Natural killer cell (primary cell): ENCODE measurements around the gene ADGRB3. TPM values are rescaled to one million over a fixed set of nuclear protein-coding genes. Genes with fewer than 3 reads are reported as not detected.

ENCODE experiments used
- ATAC-seq, 3 donors: fragments of 150-1000 bp in 2 of 3; fragments of 200-7000 bp in 1 of 3; cut with Tn5 transposase; 1 replicate in 1 of 3; 2 replicates in 2 of 3; pipeline ENCODE4 v1.10.0; 2021; ENCODE audit warnings: mild to moderate bottlenecking in 2 of 3, moderate library complexity in 2 of 3
- DNase-seq, 2 donors: peaks; one replicate each; pipeline versions ENCODE4 v3.0.0 to v3.0.0-alpha.2; 2013 to 2021; ENCODE audit warnings: mixed read lengths in 1 of 2
- H3K27ac ChIP-seq: one replicate; pipeline ENCODE4 v1.5.1; 2013; ENCODE audit warnings: mild to moderate bottlenecking, low read length
- H3K27me3 ChIP-seq: one replicate; pipeline ENCODE4 v1.6.1; 2013; ENCODE audit warnings: low read length; ENCODE audit not compliant: control insufficient read depth, insufficient read depth
- H3K36me3 ChIP-seq: one replicate; pipeline ENCODE4 v1.6.1; 2013; ENCODE audit warnings: low read length; ENCODE audit not compliant: control insufficient read depth, insufficient read depth
- H3K4me1 ChIP-seq: one replicate; pipeline ENCODE4 v1.6.1; 2013; ENCODE audit warnings: low read length; ENCODE audit not compliant: control insufficient read depth, insufficient read depth
- H3K4me3 ChIP-seq: one replicate; pipeline ENCODE4 v1.5.1; 2013; ENCODE audit warnings: low read length
- H3K9me3 ChIP-seq: one replicate; pipeline ENCODE4 v1.6.1; 2013; ENCODE audit warnings: low read length; ENCODE audit not compliant: control insufficient read depth, insufficient read depth
- H3K27ac Mint-ChIP-seq, 2 donors: one replicate each; pipeline ENCODE4 v1.8.0; 2022; ENCODE audit warnings: mild to moderate bottlenecking in 2 of 2, mixed read lengths in 2 of 2, moderate library complexity in 1 of 2
- H3K27me3 Mint-ChIP-seq, 2 donors: one replicate each; pipeline ENCODE4 v1.8.0; 2022; ENCODE audit warnings: low read depth in 2 of 2, mixed read lengths in 2 of 2
- H3K36me3 Mint-ChIP-seq: one replicate; pipeline ENCODE4 v1.8.0; 2022; ENCODE audit warnings: mixed read lengths
- H3K4me1 Mint-ChIP-seq, 2 donors: one replicate each; pipeline ENCODE4 v1.8.0; 2022; ENCODE audit warnings: mixed read lengths in 2 of 2
- H3K4me3 Mint-ChIP-seq: one replicate; pipeline ENCODE4 v1.8.0; 2022; ENCODE audit warnings: mild to moderate bottlenecking, moderate library complexity, mixed read lengths
- H3K9me3 Mint-ChIP-seq, 2 donors: one replicate each; pipeline ENCODE4 v1.8.0; 2022; ENCODE audit warnings: mixed read lengths in 2 of 2
- CTCF ChIP-seq: fragments of 200-600 bp; IDR thresholded peaks from one replicate; pipeline ENCODE4 v1.8.0; 2022; ENCODE audit warnings: antibody characterized with exemption
- WGBS: methylation state at CpG from one replicate; pipeline ENCODE4 v1.1.7; 2013; ENCODE audit warnings: missing lambda C conversion rate; ENCODE audit not compliant: insufficient coverage; 5-methylcytosine and 5-hydroxymethylcytosine counted together
- intact Hi-C: fragments of 100-400 bp; cut with micrococcal nuclease; formaldehyde crosslinking; loops from one replicate; pipeline ENCODE4 v1.14.2; 2022
- total RNA-seq, 4 donors: library from RNA; stranded (reverse); fragments of 120-200 nt in 1 of 4; gene quantifications; one replicate each; pipeline versions ENCODE4 v1.2.3 to v1.2.4, GENCODE V29; 2013 to 2022

Gene ADGRB3
- total RNA-seq, 3 donors from 2014 or later (not counting 1 experiment from before 2014, with no cell fraction given) = not detected

GRCh38 chr6:68728159-68728979, 93.3 kb downstream of the ADGRB3 start:
- no peak overlapping the region for H3K4me3 Mint-ChIP-seq
- Histone ChIP-seq H3K36me3 (no peaks in the 10 kb centered on the region), H3K9me3 (no peaks in the 10 kb centered on the region), H3K4me1 (no peaks in the 10 kb centered on the region), H3K27ac (no peak overlapping the region), H3K27me3 (no peaks in the 10 kb centered on the region), H3K4me3 (no peak overlapping the region)
- H3K9me3 Mint-ChIP-seq = peaks cover 6% of the 10 kb centered on the region in 2 donors
- intact Hi-C loops = no loop called here
- TF ChIP-seq CTCF = no peak
- H3K27me3 Mint-ChIP-seq = no peaks in the 10 kb centered on the region
- no peak overlapping the region for H3K27ac Mint-ChIP-seq
- ATAC-seq (no peak), DNase-seq (no peak)
- no peaks in the 10 kb centered on the region for H3K4me1 Mint-ChIP-seq
- no peaks in the 10 kb centered on the region for H3K36me3 Mint-ChIP-seq
- WGBS = 30% methylated on average over 3 of the region's 5 CpGs

GRCh38 chr6:68729377-68729903, 94.4 kb downstream of the ADGRB3 start:
- WGBS = 93% methylated on average over 4 of the region's 5 CpGs
- no peaks in the 10 kb centered on the region for H3K9me3 ChIP-seq
- H3K27me3 ChIP-seq = no peaks in the 10 kb centered on the region
- intact Hi-C loops = no loop called here
- no peak overlapping the region for H3K4me3 Mint-ChIP-seq
- H3K4me1 Mint-ChIP-seq = no peaks in the 10 kb centered on the region
- DNase-seq = no peak
- no peaks in the 10 kb centered on the region for H3K4me1 ChIP-seq
- H3K27me3 Mint-ChIP-seq = no peaks in the 10 kb centered on the region
- H3K9me3 Mint-ChIP-seq = peaks cover 6 to 10% of the 10 kb centered on the region in 2 donors
- no peaks in the 10 kb centered on the region for H3K36me3 ChIP-seq
- ATAC-seq = no peak
- no peak overlapping the region for H3K27ac ChIP-seq
- H3K4me3 ChIP-seq = no peak overlapping the region
- H3K36me3 Mint-ChIP-seq = no peaks in the 10 kb centered on the region
- no peak for TF ChIP-seq CTCF
- no peak overlapping the region for H3K27ac Mint-ChIP-seq

- no peak for ATAC-seq
- no peaks in the 10 kb centered on the region for H3K9me3 ChIP-seq
- H3K4me3 ChIP-seq = no peak overlapping the region
- H3K27ac ChIP-seq = no peak overlapping the region
- Mint-ChIP-seq H3K4me3 (no peak overlapping the region), H3K36me3 (no peaks in the 10 kb centered on the region), H3K27me3 (no peaks in the 10 kb centered on the region), H3K4me1 (no peaks in the 10 kb centered on the region), H3K9me3 (peaks cover 4 to 14% of the 10 kb centered on the region in 2 donors), H3K27ac (no peak overlapping the region)
- H3K27me3 ChIP-seq = no peaks in the 10 kb centered on the region
- WGBS = 78% methylated on average over 3 of the region's 5 CpGs
- intact Hi-C loops = no loop called here
- H3K36me3 ChIP-seq = no peaks in the 10 kb centered on the region
- no peak for TF ChIP-seq CTCF
- no peaks in the 10 kb centered on the region for H3K4me1 ChIP-seq
- no peak for DNase-seq
These were observed 95.4 kb downstream of the ADGRB3 start for GRCh38 chr6:68730291-68731054.
